GM19463 (cell line): ENCODE data around the gene DDX31.

Source experiments
- ATAC-seq: cut with Tn5 transposase; IDR thresholded peaks from one replicate; pipeline ENCODE4 v1.9.1; 2021; ENCODE audit warnings: mild to moderate bottlenecking, moderate library complexity; ENCODE audit not compliant: unreplicated experiment

DDX31 gene

GRCh38 chr9:132552041-132552440 lies 117.7 kb downstream of the DDX31 start:
- ATAC-seq, result no peak

GRCh38 chr9:132551556-132551955 lies 118.2 kb downstream of the DDX31 start:
- ATAC-seq, result no peak

GRCh38 chr9:132548751-132549640 lies 120.8 kb downstream of the DDX31 start:
- no peak for ATAC-seq

- ATAC-seq, result no peak
These were observed 121.6 kb downstream of the DDX31 start for GRCh38 chr9:132547976-132548730.

- ATAC-seq, result no peak
These were observed 122.3 kb downstream of the DDX31 start for GRCh38 chr9:132547436-132547835.

GRCh38 chr9:132547052-132547431 lies 122.7 kb downstream of the DDX31 start:
- ATAC-seq, result no peak

- no peak for ATAC-seq
These were observed 123.4 kb downstream of the DDX31 start for GRCh38 chr9:132546148-132547051.

- ATAC-seq, result no peak
These were observed 124.2 kb downstream of the DDX31 start for GRCh38 chr9:132545578-132545977.

- no peak for ATAC-seq
These were observed 125.8 kb downstream of the DDX31 start for GRCh38 chr9:132543960-132544359.

GRCh38 chr9:132543251-132543650 lies 126.5 kb downstream of the DDX31 start:
- no peak for ATAC-seq
